Lung (tissue), 12 donors: ENCODE data around the gene DSC3. TPM values are rescaled to one million over a fixed set of nuclear protein-coding genes. Genes with fewer than 3 reads are reported as not detected.

Experiments
- ATAC-seq: fragments of 200-7000 bp; cut with Tn5 transposase; one replicate; pipeline ENCODE4 v1.9.1; 2020; ENCODE audit warnings: moderate number of reproducible peaks; ENCODE audit not compliant: insufficient read depth, low FRiP score
- DNase-seq, 3 donors: peaks; one replicate each; pipeline ENCODE4 v3.0.0-alpha.2; 2013 to 2017
- H3K27ac ChIP-seq, 2 donors: one replicate each; pipeline ENCODE4 v1.5.1; 2013; ENCODE audit warnings: mild to moderate bottlenecking in 2 of 2, moderate library complexity in 2 of 2, control low read depth in 1 of 2, inconsistent platforms in 1 of 2, low read depth in 1 of 2, low read length in 1 of 2
- H3K27me3 ChIP-seq, 3 donors: one replicate each; pipeline ENCODE4 v1.5.1; 2013; ENCODE audit warnings: low read length in 2 of 3; ENCODE audit not compliant: control insufficient read depth in 3 of 3, insufficient read depth in 3 of 3
- H3K36me3 ChIP-seq, 4 donors: one replicate each; pipeline ENCODE4 v1.5.1; 2013; ENCODE audit warnings: low read length in 4 of 4, mild to moderate bottlenecking in 1 of 4, moderate library complexity in 1 of 4; ENCODE audit not compliant: control insufficient read depth in 4 of 4, insufficient read depth in 4 of 4
- H3K4me1 ChIP-seq, 5 donors: one replicate each; pipeline ENCODE4 v1.5.1; 2013; ENCODE audit warnings: low read length in 5 of 5, mild to moderate bottlenecking in 2 of 5, moderate library complexity in 1 of 5; ENCODE audit not compliant: control insufficient read depth in 5 of 5, insufficient read depth in 5 of 5
- H3K4me3 ChIP-seq: one replicate; pipeline ENCODE4 v1.5.1; 2013; ENCODE audit warnings: mild to moderate bottlenecking, control low read depth, moderate library complexity
- H3K9ac ChIP-seq, 2 donors: one replicate each; pipeline ENCODE4 v1.5.1; 2013; ENCODE audit warnings: low read length in 2 of 2, control low read depth in 1 of 2; ENCODE audit not compliant: insufficient read depth in 1 of 2
- H3K9me3 ChIP-seq, 4 donors: one replicate each; pipeline ENCODE4 v1.5.1; 2013; ENCODE audit warnings: low read length in 3 of 4, mild to moderate bottlenecking in 1 of 4, moderate library complexity in 1 of 4; ENCODE audit not compliant: control insufficient read depth in 4 of 4, insufficient read depth in 3 of 4
- CTCF ChIP-seq: IDR thresholded peaks from 2 replicates; pipeline ENCODE4 v1.5.1; 2012; ENCODE audit warnings: mild to moderate bottlenecking; ENCODE audit errors: control extremely low read depth, extremely low read depth
- WGBS, 2 donors: extraction: QIAGEN DNeasy Blood & Tissue Kit; methylation state at CpG; one replicate each; pipeline ENCODE4 v1.1.7; 2013; 5-methylcytosine and 5-hydroxymethylcytosine counted together
- polyA plus RNA-seq, 2 donors: library from polyadenylated mRNA; stranded (reverse); fragments of 200-250 nt; gene quantifications; one replicate each; pipeline ENCODE4 v1.2.1, GENCODE V29; 2013
- total RNA-seq, 2 donors: library from RNA; depleted of rRNA in 1 of 2; stranded (reverse); fragments of >200 nt in 1 of 2; gene quantifications; one replicate each; pipeline ENCODE4 v1.2.1, GENCODE V29; 2014 to 2021
- donor health status: control.
- donor health status: control.
- donor health status: Bipolar disorder and iron deficiency.
- donor health status: healthy.
- donor health status: DM: yes; HTN: yes; CAD: no.

Gene DSC3
- total and polyA plus RNA-seq, 4 donors: 0.41 to 1.3 (median 0.52) TPM

DNA sequence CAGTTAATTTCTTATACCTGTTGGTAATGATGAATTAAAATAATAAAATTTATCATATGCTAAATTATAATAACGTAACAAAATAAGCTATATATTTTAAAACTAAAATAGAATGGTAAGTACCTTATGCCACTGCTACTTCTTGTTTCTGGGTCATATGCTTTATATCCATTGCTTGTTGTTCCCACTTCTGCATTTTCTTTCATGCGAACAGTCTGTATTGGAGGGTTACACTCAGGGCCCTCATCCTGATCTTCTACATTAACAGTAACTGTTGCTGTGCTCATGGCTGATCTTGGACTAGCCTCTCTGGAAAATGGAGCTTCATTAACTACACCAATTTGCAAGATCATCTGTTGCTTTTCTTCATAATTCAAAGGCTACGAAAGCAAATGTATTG, 37.4 kb upstream of the DSC3 start:
- peaks cover 0 to 5% (median 0%) of the 10 kb centered on the region in 4 donors for H3K36me3 ChIP-seq
- H3K9me3 ChIP-seq: no peaks in the 10 kb centered on the region
- 81 to 85% methylated on average over 3 of the region's 3 CpGs for WGBS, 2 donors
- TF ChIP-seq CTCF: no peak
- no peak for ATAC-seq
- no peak overlapping the region for H3K9ac ChIP-seq
- no peak for DNase-seq
- H3K27ac ChIP-seq: no peak overlapping the region
- no peaks in the 10 kb centered on the region for H3K27me3 ChIP-seq
- no peak overlapping the region for H3K4me3 ChIP-seq
- no peaks in the 10 kb centered on the region for H3K4me1 ChIP-seq

DNA sequence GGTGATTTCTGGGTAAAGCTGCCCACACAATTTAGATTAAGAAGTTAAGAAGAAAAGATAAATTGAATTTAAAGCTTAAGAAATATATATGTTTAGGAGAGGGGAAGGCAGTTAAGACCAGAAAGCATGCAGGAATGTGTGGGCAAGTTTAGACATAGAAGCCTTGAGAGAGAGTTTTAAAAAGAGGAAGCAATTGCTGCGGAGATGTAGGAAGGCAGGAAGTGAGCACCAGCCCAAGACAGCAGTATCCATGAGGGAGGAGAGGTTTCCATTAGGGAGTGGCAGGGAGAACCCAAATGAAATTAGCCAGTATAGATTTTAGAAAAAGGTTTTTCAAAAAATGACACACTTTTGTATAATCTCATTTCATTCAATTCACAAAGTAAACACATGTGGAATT, 35.3 kb upstream of the DSC3 start:
- no peaks in the 10 kb centered on the region for H3K27me3 ChIP-seq
- no peaks in the 10 kb centered on the region for H3K9me3 ChIP-seq
- no peak overlapping the region for H3K4me3 ChIP-seq
- H3K4me1 ChIP-seq: no peaks in the 10 kb centered on the region
- 24 to 56% methylated on average over 1 of the region's 1 CpG for WGBS, 2 donors
- DNase-seq: no peak
- no peak for TF ChIP-seq CTCF
- ATAC-seq: no peak
- H3K36me3 ChIP-seq: peaks cover 0 to 7% (median 0%) of the 10 kb centered on the region in 4 donors
- no peak overlapping the region for H3K9ac ChIP-seq
- H3K27ac ChIP-seq: no peak overlapping the region

- no peak overlapping the region for H3K4me3 ChIP-seq
- no peak for ATAC-seq
- H3K9ac ChIP-seq: no peak overlapping the region
- no peak for DNase-seq
- TF ChIP-seq CTCF: no peak
- WGBS, 2 donors: 87 to 92% methylated on average over 4 of the region's 4 CpGs
- H3K36me3 ChIP-seq: peaks cover 0 to 4% (median 0%) of the 10 kb centered on the region in 4 donors
- no peaks in the 10 kb centered on the region for H3K4me1 ChIP-seq
- H3K27ac ChIP-seq: no peak overlapping the region
- no peaks in the 10 kb centered on the region for H3K9me3 ChIP-seq
- no peaks in the 10 kb centered on the region for H3K27me3 ChIP-seq
Observed at GRCh38 chr18:31072175-31072574, 29.6 kb upstream of the DSC3 start.

- no peak overlapping the region for H3K9ac ChIP-seq
- ATAC-seq (no peak), DNase-seq (no peak)
- H3K36me3 ChIP-seq: peaks cover 0 to 4% (median 0%) of the 10 kb centered on the region in 4 donors
- no peak overlapping the region for H3K27ac ChIP-seq
- no peaks in the 10 kb centered on the region for H3K9me3 ChIP-seq
- WGBS, 2 donors: 68 to 81% methylated on average over 3 of the region's 3 CpGs
- H3K27me3 ChIP-seq: no peaks in the 10 kb centered on the region
- H3K4me1 ChIP-seq: no peaks in the 10 kb centered on the region
- TF ChIP-seq CTCF: no peak
- no peak overlapping the region for H3K4me3 ChIP-seq
Observed at GRCh38 chr18:31070206-31070605, 27.7 kb upstream of the DSC3 start.
